Common myeloid progenitor, CD34-positive (primary cell): ENCODE data around the gene CCNI2.

Source experiments
- CTCF ChIA-PET: fragments of 350-600 bp; sonication (Branson Sonifier 250); formaldehyde crosslinking; loops from one replicate; lab custom pipeline; 2021; ENCODE audit warnings: antibody characterized with exemption; lab: Charles Lee
- POLR2A ChIA-PET: fragments of 350-600 bp; sonication (Branson Sonifier 250); formaldehyde crosslinking; loops from one replicate; lab custom pipeline; 2021; ENCODE audit warnings: antibody characterized with exemption; lab: Charles Lee
- DNase-seq, 3 donors: peaks; one replicate each; pipeline versions ENCODE4 v3.0.0 to v3.0.0-alpha.2; 2013
- H3K27ac ChIP-seq, 2 experiments: 1 replicate in 1 of 2; 2 replicates in 1 of 2; pipeline ENCODE4 v1.7.0; 2013; ENCODE audit warnings: inconsistent platforms in 2 of 2, low read length in 2 of 2, mild to moderate bottlenecking in 2 of 2, low read depth in 1 of 2, moderate library complexity in 1 of 2; ENCODE audit not compliant: severe bottlenecking in 2 of 2, insufficient read depth in 1 of 2, poor library complexity in 1 of 2
- H3K27me3 ChIP-seq, 5 experiments: replicated peaks in 2 of 5; 1 replicate in 3 of 5; 2 replicates in 2 of 5; pipeline versions ENCODE4 v1.6.1 to v1.7.0; 2013; ENCODE audit warnings: low read length in 4 of 5, mild to moderate bottlenecking in 2 of 5, moderate library complexity in 2 of 5, inconsistent platforms in 1 of 5; ENCODE audit not compliant: insufficient read depth in 5 of 5, control insufficient read depth in 4 of 5
- H3K36me3 ChIP-seq, 4 experiments: 1 replicate in 2 of 4; 2 replicates in 2 of 4; pipeline versions ENCODE4 v1.6.1 to v1.7.0; 2013; ENCODE audit warnings: low read length in 3 of 4, control low read depth in 1 of 4, mild to moderate bottlenecking in 1 of 4; ENCODE audit not compliant: control insufficient read depth in 4 of 4, insufficient read depth in 4 of 4
- H3K4me1 ChIP-seq, 4 experiments: 1 replicate in 3 of 4; 2 replicates in 1 of 4; pipeline versions ENCODE4 v1.6.1 to v1.7.1; 2013; ENCODE audit warnings: low read length in 3 of 4, mild to moderate bottlenecking in 3 of 4, control low read depth in 1 of 4, inconsistent platforms in 1 of 4, moderate library complexity in 1 of 4; ENCODE audit not compliant: control insufficient read depth in 4 of 4, insufficient read depth in 4 of 4; ENCODE audit errors: control extremely low read depth in 1 of 4
- H3K4me3 ChIP-seq, 7 experiments: 1 replicate in 4 of 7; 2 replicates in 3 of 7; pipeline versions ENCODE4 v1.5.1 to v1.7.0; 2013; ENCODE audit warnings: mild to moderate bottlenecking in 7 of 7, low read length in 6 of 7, moderate library complexity in 6 of 7, inconsistent platforms in 2 of 7, low read depth in 2 of 7, control low read depth in 1 of 7; ENCODE audit not compliant: insufficient read depth in 4 of 7, control insufficient read depth in 1 of 7; ENCODE audit errors: extremely low read depth in 1 of 7
- H3K9me3 ChIP-seq, 5 experiments: 1 replicate in 4 of 5; 2 replicates in 1 of 5; pipeline versions ENCODE4 v1.6.1 to v1.7.1; 2013; ENCODE audit warnings: low read length in 4 of 5, mild to moderate bottlenecking in 2 of 5, inconsistent platforms in 1 of 5, low read depth in 1 of 5, moderate library complexity in 1 of 5; ENCODE audit not compliant: control insufficient read depth in 4 of 5, insufficient read depth in 2 of 5; ENCODE audit errors: control extremely low read depth in 1 of 5
- WGBS: methylation state at CpG from one replicate; pipeline ENCODE4 v1.1.5; 2013; ENCODE audit not compliant: insufficient coverage; 5-methylcytosine and 5-hydroxymethylcytosine counted together

CCNI2 gene

GRCh38 chr5:132787076-132787475 lies 39.9 kb downstream of the CCNI2 start:
- 100% methylated on average over 1 of the region's 1 CpG for whole genome bisulfite sequencing
- Histone ChIP-seq H3K36me3 (no peaks in the 10 kb centered on the region), H3K4me3 (no peak overlapping the region), H3K27ac (no peak overlapping the region), H3K27me3 (peaks cover 0 to 17% (median 0%) of the 10 kb centered on the region in 5 experiments), H3K4me1 (peaks cover 0 to 5% (median 2%) of the 10 kb centered on the region in 4 experiments), H3K9me3 (no peaks in the 10 kb centered on the region)
- ChIA-PET CTCF (interaction anchor here (0.7 to 1.9 kb wide), 2 partner anchors 14 to 20 kb away, joined by 3 to 6 read pairs; no protein-coding TSS in a partner anchor), POLR2A (no interaction called here)
- no peak for DNase-seq

GRCh38 chr5:132788508-132788907 lies 41.3 kb downstream of the CCNI2 start:
- Histone ChIP-seq H3K9me3 (no peaks in the 10 kb centered on the region), H3K4me3 (no peak overlapping the region), H3K27ac (peak overlapping the region in 1 of 2 experiments; percentile 54), H3K36me3 (no peaks in the 10 kb centered on the region), H3K4me1 (no peaks in the 10 kb centered on the region), H3K27me3 (peaks cover 0 to 15% (median 2%) of the 10 kb centered on the region in 5 experiments)
- ChIA-PET CTCF (interaction anchor here (0.7 to 1.9 kb wide), 2 partner anchors 19 to 38 kb away, joined by 3 to 6 read pairs; no protein-coding TSS in a partner anchor), POLR2A (no interaction called here)
- no peak for DNase-seq
- WGBS = no CpG with 5 or more reads among the region's 1 CpG

- peaks cover 0 to 14% (median 2%) of the 10 kb centered on the region in 5 experiments for H3K27me3 ChIP-seq
- H3K36me3 ChIP-seq = no peaks in the 10 kb centered on the region
- CTCF ChIA-PET = interaction anchor here (1.0 kb wide), 1 partner anchor 9 kb away, joined by 5 read pairs; no protein-coding TSS in a partner anchor
- no peak for DNase-seq
- H3K4me3 ChIP-seq = no peak overlapping the region
- no peaks in the 10 kb centered on the region for H3K4me1 ChIP-seq
- no peaks in the 10 kb centered on the region for H3K9me3 ChIP-seq
- 97% methylated on average over 7 of the region's 8 CpGs for WGBS
- no peak overlapping the region for H3K27ac ChIP-seq
- POLR2A ChIA-PET = no interaction called here
Measured at GRCh38 chr5:132788990-132789886, 42.0 kb downstream of the CCNI2 start.

DNA sequence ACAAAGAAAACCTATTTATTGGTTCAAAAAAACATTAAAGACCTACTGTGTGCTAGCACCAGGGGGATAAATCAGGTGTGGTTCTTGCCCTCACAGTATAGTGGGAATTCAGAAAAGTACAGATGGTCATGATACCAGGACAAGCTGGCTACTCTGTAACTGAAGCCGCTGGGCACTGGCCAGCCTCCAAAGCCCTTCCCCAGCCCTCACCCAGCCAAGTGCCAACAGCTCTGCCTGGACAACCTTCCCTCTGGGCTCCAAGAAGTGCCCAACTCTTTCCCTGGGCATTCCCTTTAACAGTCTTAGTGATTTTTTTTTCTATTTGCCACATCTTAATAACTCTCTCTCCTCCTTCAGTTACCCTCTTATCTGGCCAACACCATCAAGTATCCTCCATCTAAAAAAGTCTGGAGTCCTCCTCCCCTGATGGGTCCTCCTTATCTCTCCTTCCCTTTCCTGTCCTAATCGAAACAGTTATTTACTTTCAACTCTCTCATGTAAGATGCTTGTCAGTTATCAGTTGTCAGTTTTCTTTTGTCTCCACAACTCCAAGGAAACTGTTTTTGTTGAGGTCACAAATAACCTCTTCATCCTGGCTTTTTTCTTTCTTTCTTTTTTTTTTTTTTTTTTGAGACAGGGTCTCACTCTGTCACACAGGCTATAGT lies 43.1 kb downstream of the CCNI2 start:
- Histone ChIP-seq H3K27ac (no peak overlapping the region), H3K27me3 (peaks cover 0 to 10% (median 2%) of the 10 kb centered on the region in 5 experiments), H3K4me3 (no peak overlapping the region), H3K36me3 (no peaks in the 10 kb centered on the region), H3K9me3 (no peaks in the 10 kb centered on the region), H3K4me1 (no peaks in the 10 kb centered on the region)
- 43% methylated on average over 2 of the region's 2 CpGs for WGBS
- CTCF ChIA-PET = interaction anchor here (0.9 to 2.3 kb wide), 3 partner anchors 8 to 36 kb away, joined by 3 to 13 read pairs (median 5); no protein-coding TSS in a partner anchor
- DNase-seq = no peak
- POLR2A ChIA-PET = interaction anchor here (0.7 kb wide), 1 partner anchor 11 kb away, joined by 3 read pairs; no protein-coding TSS in a partner anchor

DNA sequence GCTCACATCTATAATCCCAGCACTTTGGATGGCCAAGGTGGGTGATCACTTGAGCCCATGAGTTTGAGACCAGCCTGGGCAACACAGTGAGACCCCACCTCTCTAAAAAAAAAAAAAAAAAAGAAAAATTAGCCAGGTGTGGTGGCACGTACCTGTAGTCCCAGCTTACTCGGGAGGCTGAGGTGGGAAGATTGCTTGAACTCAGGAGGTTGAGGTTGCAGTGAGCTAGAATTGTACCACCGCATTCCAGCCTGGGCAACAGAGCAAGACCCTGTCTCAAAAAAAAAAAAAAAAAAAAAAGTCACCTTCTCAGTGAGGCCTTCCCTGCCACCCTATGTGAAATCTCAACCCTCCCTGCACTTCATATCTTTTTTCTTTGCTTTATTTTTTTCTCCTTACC lies 43.8 kb downstream of the CCNI2 start:
- WGBS = no CpG with 5 or more reads among the region's 3 CpGs
- Histone ChIP-seq H3K27ac (no peak overlapping the region), H3K4me1 (no peaks in the 10 kb centered on the region), H3K27me3 (peaks cover 0 to 8% (median 2%) of the 10 kb centered on the region in 5 experiments), H3K36me3 (no peaks in the 10 kb centered on the region), H3K9me3 (no peaks in the 10 kb centered on the region), H3K4me3 (no peak overlapping the region)
- POLR2A ChIA-PET = no interaction called here
- CTCF ChIA-PET = interaction anchor here (0.9 to 2.3 kb wide), 3 partner anchors 17 to 36 kb away, joined by 3 to 13 read pairs (median 3); partner anchors contain the start of gene SOWAHA
- no peak for DNase-seq

GRCh38 chr5:132797651-132798050 lies 50.4 kb downstream of the CCNI2 start:
- Histone ChIP-seq H3K4me1 (no peaks in the 10 kb centered on the region), H3K27ac (no peak overlapping the region), H3K9me3 (no peaks in the 10 kb centered on the region), H3K27me3 (peaks cover 0 to 10% (median 0%) of the 10 kb centered on the region in 5 experiments), H3K4me3 (no peak overlapping the region), H3K36me3 (no peaks in the 10 kb centered on the region)
- WGBS = 96% methylated on average over 2 of the region's 2 CpGs
- ChIA-PET POLR2A (interaction anchor here (0.5 kb wide), 1 partner anchor 293 kb away, joined by 3 read pairs; no protein-coding TSS in a partner anchor), CTCF (interaction anchor here (0.9 to 1.4 kb wide), 7 partner anchors 8 to 43 kb away, joined by 3 to 7 read pairs (median 4); no protein-coding TSS in a partner anchor)
- no peak for DNase-seq
